MM.1S (cell line): ENCODE data around the gene NRP2.

ENCODE experiments used
- EZH2 ChIP-seq: fragments of 300-600 bp; sonication (generic); optimal IDR thresholded peaks from 2 replicates; pipeline ENCODE3; 2017; ENCODE audit warnings: low read depth, mild to moderate bottlenecking, antibody characterized with exemption, low read length, mixed read lengths
- EZH2phosphoT487 ChIP-seq: fragments of 300-600 bp; sonication (generic); IDR thresholded peaks from 2 replicates; pipeline ENCODE4 v1.6.1; 2018; ENCODE audit warnings: antibody characterized with exemption, low read length
- TF ChIP-seq, protein P1 (sequence below): fragments of 300-600 bp; sonication (generic); IDR thresholded peaks from 2 replicates; pipeline ENCODE4 v1.5.1; 2016; ENCODE audit warnings: antibody characterized with exemption, low read length, mixed read lengths

GRCh38 chr2:205673312-205673711 is 9.0 kb upstream of the NRP2 start:
- TF ChIP-seq, protein P1, sequence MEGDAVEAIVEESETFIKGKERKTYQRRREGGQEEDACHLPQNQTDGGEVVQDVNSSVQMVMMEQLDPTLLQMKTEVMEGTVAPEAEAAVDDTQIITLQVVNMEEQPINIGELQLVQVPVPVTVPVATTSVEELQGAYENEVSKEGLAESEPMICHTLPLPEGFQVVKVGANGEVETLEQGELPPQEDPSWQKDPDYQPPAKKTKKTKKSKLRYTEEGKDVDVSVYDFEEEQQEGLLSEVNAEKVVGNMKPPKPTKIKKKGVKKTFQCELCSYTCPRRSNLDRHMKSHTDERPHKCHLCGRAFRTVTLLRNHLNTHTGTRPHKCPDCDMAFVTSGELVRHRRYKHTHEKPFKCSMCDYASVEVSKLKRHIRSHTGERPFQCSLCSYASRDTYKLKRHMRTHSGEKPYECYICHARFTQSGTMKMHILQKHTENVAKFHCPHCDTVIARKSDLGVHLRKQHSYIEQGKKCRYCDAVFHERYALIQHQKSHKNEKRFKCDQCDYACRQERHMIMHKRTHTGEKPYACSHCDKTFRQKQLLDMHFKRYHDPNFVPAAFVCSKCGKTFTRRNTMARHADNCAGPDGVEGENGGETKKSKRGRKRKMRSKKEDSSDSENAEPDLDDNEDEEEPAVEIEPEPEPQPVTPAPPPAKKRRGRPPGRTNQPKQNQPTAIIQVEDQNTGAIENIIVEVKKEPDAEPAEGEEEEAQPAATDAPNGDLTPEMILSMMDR = no peak
- TF ChIP-seq EZH2phosphoT487 (no peak), EZH2 (no peak)
